Right ventricle myocardium inferior (tissue), 1 donor: Measurements from ENCODE around the gene DDX19B. TPM values are rescaled to one million over a fixed set of nuclear protein-coding genes. Genes with fewer than 3 reads are reported as not detected.
"Not testable (repeated sequence)": the region's sequence is repeated elsewhere in the genome, so short reads cannot be mapped to it uniquely, and the experiment has no call there.

Experiments used
- ATAC-seq: fragments of 200-7000 bp; cut with Tn5 transposase; one replicate; pipeline ENCODE4 v1.9.1; 2020; ENCODE audit warnings: mild to moderate bottlenecking, moderate library complexity
- DNase-seq: peaks from one replicate; pipeline ENCODE4 v3.0.0; 2021; ENCODE audit errors: missing footprints
- intact Hi-C: fragments of 100-400 bp; cut with DNase I; formaldehyde crosslinking; loops from one replicate; pipeline ENCODE4 v1.11.0; 2022
- long read RNA-seq: library from polyadenylated mRNA; unstranded; transcript quantifications from one replicate; pipeline ENCODE4 v2.0.0, GENCODE V29; 2021
- total RNA-seq: library from RNA; stranded (reverse); fragmentation: NEBNext Ultra II Directional; extraction: Animal tissue kit (Norgen Biotek cat#: 25700); gene quantifications from one replicate; pipeline ENCODE4 v1.2.1, GENCODE V29; 2021
- donor health status: DM: no; HTN: yes; CAD: no; lungs with severe emphysema.

DDX19B gene
- 14.1 TPM for total RNA-seq
- long read RNA-seq, transcript DDX19B-201 (12 exons, 3,386 nt): major isoform, 5 of 7 reads
- long read RNA-seq, partial matches to known transcripts: 1 of 7 reads
- long read RNA-seq, other reads (novel, unspliced or antisense): 0 of 7 reads

DNA sequence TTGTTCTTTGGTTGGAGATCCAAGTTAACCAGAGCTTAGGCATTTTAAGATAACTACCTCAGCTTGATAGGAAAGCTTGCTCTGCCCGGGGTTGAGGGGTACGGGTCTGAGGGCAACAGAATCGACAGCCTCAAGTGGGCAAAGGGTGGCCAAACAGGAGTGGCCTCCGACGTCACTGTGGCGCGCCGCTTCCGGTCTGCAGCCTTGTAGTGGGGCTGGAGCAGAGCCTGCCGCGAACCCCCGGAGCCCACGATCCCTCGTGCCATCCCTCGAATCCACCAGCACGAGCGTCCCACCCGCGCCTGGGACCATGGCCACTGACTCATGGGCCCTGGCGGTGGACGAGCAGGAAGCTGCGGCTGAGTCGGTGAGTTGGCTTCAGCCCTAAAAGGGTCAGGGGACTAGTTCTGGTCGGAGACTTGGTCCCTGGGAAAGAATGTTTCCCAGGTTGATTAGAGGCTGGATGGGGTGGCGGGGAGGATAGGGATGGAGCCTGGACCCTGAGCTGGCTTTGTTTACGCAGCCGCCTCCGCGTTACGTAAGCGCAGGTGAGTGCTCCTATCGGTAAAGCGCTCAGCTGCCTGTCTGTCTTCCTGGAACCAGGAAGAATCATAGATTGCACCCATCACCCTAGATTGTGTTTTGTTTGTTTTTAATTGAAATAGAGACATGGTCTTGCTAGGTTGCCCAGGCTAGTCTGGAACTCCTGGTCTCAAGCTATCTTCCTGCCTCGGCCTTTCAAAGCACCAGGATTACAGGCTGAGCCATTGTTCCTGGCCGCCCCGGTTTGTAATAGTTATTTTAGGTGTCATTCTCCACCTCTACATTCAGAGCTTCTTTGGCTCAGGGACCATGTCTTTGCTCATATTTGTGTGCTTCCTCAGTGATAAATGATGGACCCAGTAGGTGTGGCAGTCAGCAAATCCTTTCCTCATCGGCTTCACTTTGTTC is at the start of gene DDX19B:
TSS of gene DDX19B (plus strand) at position 199 of the 951 bp plus-strand sequence. CDS start at position 311, 112 bp downstream.
- intact Hi-C loops: loop anchor here (2.0 kb wide), 1 partner anchor 48 kb away; the partner anchor contains the start of gene DDX19A
- peak; percentile 94 for ATAC-seq
- DNase-seq: peak; percentile 92

DNA sequence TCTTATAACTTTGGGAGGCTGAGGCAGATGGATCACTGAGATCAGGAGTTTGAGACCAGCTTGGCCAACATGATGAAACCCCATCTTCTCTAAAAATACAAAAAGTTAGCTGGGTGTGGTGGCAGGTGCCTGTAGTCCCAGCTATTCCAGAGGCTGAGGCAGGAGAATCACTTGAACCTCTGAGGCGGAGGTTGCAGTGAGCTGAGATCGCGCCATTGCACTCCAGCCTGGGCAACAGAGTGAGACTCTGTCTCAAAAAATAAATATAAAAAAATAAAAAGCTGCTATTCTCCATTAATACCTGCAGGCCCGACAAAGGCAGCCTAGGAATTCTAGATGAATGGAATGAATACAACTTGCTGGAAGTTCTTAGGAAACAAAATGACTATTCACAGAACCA is 49.3 kb upstream of the DDX19B start:
- ATAC-seq, intact Hi-C loops: not testable (repeated sequence)

GRCh38 chr16:70250748-70251628 is 48.0 kb upstream of the DDX19B start:
- DNase-seq (no peak), ATAC-seq (peak; percentile 29)
- intact Hi-C loops: no loop called here

More for the DNA sequence above, 49.3 kb upstream of the DDX19B start:
- DNase-seq: not testable (repeated sequence)

DNA sequence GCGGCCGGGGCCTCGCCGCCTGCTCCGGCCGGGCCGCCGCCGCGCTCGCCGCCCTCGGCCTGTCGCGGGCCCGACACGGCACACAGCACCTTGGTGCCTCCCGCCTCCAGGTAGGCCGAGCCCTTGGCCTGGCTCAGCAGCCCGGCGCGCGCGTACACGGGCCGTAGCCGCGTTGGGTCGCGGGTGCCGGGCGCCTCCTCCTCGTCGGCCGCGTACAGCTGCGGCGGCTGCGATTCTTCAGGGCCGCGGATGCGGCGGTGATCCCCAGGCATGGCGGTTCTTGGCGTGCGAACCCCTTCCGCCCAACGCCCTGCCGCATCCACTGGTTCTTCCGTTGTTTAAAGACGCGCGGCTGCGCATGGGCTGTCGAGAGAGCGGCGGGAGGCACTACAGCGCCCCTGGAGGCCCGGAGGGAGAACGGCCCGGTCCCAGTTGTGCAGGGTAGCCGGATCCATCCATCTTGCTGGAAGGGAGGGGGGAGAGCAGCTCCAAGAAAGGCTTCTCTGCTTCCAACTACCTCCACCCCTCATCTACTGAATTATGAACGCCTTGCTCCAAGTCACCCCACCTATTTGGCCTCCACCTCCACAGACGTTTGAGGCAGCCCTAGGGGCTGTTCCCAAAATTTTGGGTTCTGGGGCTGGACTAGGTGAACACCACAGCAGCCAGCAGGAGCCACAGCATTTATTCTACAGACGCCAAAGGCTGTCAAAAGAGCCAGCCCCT is 47.2 kb upstream of the DDX19B start, which contains the start of gene EXOSC6:
TSS of gene EXOSC6 (minus strand) at position 312 of the 726 bp plus-strand sequence. CDS start at position 272, 40 bp downstream.
- intact Hi-C loops: no loop called here
- DNase-seq: peak; percentile 97
- ATAC-seq: peak; percentile 98

DNA sequence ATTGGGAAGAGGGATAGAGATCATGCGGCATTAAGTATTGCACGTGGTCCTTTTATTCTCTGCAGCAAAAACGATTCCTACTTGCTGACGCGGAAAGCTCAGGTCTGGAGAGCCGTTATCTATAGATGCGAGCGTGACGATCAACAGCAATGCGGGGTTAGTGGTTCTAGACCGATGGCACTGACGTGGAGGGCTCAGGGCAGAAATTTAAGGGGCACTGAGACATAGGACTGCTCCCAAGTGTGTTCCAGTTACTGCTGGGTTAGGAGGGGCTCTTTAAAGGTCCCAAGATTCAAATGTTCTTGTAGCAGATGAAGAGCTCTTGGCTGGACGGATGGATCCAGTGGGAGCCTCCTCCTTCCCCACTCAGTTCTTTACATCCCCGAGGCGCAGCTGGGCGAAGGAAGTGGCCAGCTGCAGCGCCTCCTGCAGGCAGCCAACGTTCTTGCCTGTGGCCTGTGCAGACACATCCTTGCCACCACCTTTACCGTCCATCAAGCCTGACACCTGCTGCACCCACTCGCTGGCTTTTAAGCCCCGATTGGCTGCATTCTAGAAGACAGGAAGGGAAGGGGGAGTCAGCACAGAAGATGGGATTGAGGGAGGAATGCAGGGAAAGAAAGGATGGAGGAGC is 46.5 kb upstream of the DDX19B start:
- DNase-seq (no peak), ATAC-seq (no peak)
- intact Hi-C loops: no loop called here

GRCh38 chr16:70253291-70254106 is 45.5 kb upstream of the DDX19B start:
- DNase-seq: no peak
- ATAC-seq: no peak
- intact Hi-C loops: no loop called here

- no peak for ATAC-seq
- intact Hi-C loops: no loop called here
- no peak for DNase-seq
Measured at GRCh38 chr16:70254180-70254964, 44.6 kb upstream of the DDX19B start.

DNA sequence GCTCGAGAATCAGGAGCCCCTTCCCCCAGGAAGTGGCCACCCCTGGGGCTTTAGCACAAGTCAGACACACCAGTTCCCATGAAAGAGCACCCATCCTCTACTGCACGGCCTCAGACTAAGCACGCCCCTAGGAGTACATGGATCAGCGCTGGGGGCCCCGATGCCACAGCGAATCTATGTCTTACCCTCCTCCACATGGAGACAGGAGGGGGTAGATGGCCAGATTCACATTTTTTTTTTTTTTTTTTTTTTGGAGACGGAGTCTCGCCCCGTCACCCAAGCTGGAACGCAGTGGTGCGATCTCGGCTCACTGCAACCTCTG is 44.1 kb upstream of the DDX19B start:
- ATAC-seq (no peak), DNase-seq (no peak)
- intact Hi-C loops: no loop called here

- no peak for ATAC-seq
- DNase-seq: no peak
- intact Hi-C loops: no loop called here
Measured at GRCh38 chr16:70255574-70255973, 43.4 kb upstream of the DDX19B start.

- intact Hi-C loops: no loop called here
- DNase-seq (no peak), ATAC-seq (no peak)
Measured at GRCh38 chr16:70257391-70257790, 41.6 kb upstream of the DDX19B start.

- intact Hi-C loops: no loop called here
- no peak for ATAC-seq
- DNase-seq: no peak
Measured at GRCh38 chr16:70258065-70258464, 40.9 kb upstream of the DDX19B start.

- no peak for ATAC-seq
- intact Hi-C loops: no loop called here
- no peak for DNase-seq
Measured at GRCh38 chr16:70258946-70259345, 40.0 kb upstream of the DDX19B start.

DNA sequence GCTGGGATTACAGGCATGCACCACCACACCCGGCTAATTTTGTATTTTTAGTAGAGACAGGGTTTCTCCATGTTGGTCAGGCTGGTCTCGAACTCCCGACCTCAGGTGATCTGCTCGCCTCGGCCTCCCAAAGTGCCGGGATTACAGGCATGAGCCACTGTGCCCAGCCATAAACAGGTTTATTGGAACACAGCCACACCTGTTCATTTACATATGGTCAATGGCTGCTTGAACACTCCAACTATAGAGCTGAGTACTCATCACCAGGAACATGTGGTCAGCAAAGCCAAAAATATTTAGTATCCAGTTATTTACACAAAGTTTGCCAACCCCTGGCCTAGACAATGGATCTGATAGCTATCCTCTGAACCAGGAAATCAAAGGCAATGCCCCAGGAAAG is 39.1 kb upstream of the DDX19B start:
- not testable (repeated sequence) for ATAC-seq, DNase-seq
- intact Hi-C loops: loop anchor here (10.0 kb wide), 1 partner anchor 105 kb away; no protein-coding TSS in a partner anchor

DNA sequence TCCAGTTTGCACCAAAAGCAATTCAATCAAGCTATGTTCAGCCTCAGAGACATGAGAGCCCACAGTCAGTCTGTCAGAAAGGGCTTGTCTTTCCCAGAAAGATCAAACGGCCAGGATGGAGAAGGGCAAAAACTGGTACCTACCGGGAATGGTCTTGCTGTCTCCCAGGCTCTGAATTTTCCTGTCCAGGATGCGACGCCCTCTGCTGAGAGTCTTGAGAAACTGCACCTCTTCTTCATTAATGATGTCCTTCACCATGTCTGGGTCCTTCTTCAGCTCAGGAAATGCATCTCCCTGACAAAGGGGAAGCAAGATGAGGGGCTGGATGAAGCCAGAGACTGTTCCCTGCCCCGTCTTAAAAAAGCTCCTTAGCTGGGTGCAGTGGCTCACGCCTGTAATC is 31.5 kb upstream of the DDX19B start:
- no peak for ATAC-seq
- no peak for DNase-seq
- intact Hi-C loops: loop anchor here (10.0 kb wide), 1 partner anchor 113 kb away; no protein-coding TSS in a partner anchor

GRCh38 chr16:70267922-70268321 is 31.1 kb upstream of the DDX19B start:
- intact Hi-C loops: loop anchor here (10.0 kb wide), 1 partner anchor 113 kb away; no protein-coding TSS in a partner anchor
- DNase-seq, ATAC-seq: not testable (repeated sequence)

DNA sequence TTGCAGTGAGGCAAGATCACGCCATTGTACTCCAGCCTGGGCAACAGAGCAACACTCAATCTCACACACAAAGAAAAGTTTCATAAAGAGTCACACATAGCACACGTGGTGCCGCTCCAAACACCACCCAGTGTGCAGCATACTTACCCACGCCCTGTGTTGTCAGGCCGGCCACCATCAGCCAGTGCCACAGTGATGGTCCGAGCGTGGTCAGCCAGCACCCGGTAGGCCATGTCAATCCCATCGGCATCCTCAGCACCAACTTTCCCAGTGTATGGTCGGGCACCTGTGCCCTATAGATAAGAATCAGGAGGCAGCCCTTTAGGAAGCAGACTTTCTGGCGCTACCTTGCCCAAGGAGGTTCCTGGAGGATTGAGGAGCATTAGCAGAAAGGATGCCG is 29.5 kb upstream of the DDX19B start:
- ATAC-seq: no peak

More for the DNA sequence above, 29.5 kb upstream of the DDX19B start:
- intact Hi-C loops: loop anchor here (10.0 kb wide), 1 partner anchor 115 kb away; no protein-coding TSS in a partner anchor
- DNase-seq: no peak
